ENCODE results near the gene TXNDC17.

TXNDC17 gene

DNA sequence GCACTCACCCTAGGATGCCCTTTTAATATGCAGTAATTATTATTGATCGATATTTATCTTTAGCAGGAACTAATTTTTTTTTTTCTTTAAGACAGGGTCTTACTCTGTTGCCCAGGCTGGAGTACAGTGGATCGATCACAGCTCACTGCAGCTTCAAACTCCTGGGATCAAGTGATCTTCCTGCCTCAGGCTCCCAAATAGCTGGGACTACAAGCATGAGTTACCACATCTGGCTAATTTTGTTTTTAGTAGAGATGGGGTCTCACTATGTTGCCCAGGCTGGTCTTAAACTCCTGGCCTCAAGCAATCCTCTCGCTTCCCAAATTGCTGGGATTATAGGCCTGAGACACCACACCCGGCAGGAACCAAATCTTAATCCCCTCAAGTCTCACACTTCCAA lies 29.6 kb upstream of the TXNDC17 start:
- no peak for DNase-seq (ENCODE audit: low read depth)
- TF ChIP-seq, protein P1, sequence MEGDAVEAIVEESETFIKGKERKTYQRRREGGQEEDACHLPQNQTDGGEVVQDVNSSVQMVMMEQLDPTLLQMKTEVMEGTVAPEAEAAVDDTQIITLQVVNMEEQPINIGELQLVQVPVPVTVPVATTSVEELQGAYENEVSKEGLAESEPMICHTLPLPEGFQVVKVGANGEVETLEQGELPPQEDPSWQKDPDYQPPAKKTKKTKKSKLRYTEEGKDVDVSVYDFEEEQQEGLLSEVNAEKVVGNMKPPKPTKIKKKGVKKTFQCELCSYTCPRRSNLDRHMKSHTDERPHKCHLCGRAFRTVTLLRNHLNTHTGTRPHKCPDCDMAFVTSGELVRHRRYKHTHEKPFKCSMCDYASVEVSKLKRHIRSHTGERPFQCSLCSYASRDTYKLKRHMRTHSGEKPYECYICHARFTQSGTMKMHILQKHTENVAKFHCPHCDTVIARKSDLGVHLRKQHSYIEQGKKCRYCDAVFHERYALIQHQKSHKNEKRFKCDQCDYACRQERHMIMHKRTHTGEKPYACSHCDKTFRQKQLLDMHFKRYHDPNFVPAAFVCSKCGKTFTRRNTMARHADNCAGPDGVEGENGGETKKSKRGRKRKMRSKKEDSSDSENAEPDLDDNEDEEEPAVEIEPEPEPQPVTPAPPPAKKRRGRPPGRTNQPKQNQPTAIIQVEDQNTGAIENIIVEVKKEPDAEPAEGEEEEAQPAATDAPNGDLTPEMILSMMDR (conservative IDR thresholded peaks at IDR 0.05; ENCODE audit: low read length) = no peak
- H3K4me3 ChIP-seq (ENCODE audit: low read length) = no peak overlapping the region

DNA sequence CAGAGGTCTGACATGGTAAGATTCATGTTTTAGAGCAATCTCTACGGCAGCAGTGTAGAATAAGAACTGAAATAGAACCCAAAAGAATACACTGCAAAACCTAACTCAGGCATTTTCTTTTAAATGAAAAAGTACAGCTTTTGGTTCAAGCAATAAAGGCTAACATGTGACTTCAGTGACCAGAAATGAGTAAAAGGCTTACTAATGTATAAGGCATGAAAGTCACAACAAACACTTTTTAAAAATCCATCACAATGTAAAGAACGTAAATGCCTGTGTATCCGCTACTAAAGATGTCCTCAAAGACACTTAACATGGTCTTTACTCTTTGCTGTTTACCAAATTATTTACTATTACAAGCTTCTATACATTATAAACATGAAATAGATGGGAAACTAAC lies 16.9 kb upstream of the TXNDC17 start:
- DNase-seq (ENCODE audit: low read depth) = no peak
- H3K4me3 ChIP-seq (ENCODE audit: low read length) = no peak overlapping the region
- TF ChIP-seq, protein P1 (conservative IDR thresholded peaks at IDR 0.05; ENCODE audit: low read length) = no peak

DNA sequence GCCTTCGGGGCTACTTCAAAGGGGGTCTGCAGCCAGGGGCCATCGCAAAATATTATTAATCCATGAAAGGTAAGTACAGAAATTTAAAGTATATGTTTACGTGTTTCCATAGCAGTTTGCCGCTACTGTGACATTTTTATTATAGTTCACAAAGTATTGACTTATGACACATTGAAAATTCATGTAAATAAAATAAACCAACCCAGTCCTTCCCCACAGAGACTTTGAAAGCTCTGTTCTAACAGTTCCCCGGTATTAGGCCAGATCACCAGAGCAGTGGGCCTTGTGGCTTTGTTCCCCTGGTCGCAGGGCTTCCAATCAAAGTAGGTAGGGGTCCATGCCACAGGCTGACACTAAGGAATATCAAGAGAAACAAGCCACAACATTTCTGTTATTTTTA lies 14.2 kb upstream of the TXNDC17 start:
- H3K4me3 ChIP-seq (ENCODE audit: low read length) = no peak overlapping the region
- TF ChIP-seq, protein P1 (conservative IDR thresholded peaks at IDR 0.05; ENCODE audit: low read length) = no peak
- no peak for DNase-seq (ENCODE audit: low read depth)

DNA sequence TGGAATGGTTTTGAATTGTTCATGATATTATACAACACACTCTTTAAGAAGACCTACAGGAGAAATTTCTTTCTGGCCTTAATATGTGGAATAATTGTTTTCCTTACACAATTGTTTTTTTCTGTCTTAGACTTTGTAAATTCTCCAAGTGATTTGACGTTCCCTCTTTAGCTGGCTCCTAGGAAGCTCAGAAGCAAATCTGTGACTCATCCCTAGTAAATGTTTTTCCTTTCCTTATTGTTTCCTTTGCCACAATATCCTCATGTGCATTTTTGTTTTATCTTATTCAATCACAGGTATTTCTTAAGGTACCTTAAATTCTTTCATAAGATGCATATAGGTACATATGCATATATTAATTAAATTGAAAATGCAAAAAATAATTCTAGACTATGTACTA lies 13.8 kb upstream of the TXNDC17 start:
- no peak overlapping the region for H3K4me3 ChIP-seq (ENCODE audit: low read length)
- TF ChIP-seq, protein P1 (conservative IDR thresholded peaks at IDR 0.05; ENCODE audit: low read length) = no peak
- peak; percentile 21 for DNase-seq (ENCODE audit: low read depth)

DNA sequence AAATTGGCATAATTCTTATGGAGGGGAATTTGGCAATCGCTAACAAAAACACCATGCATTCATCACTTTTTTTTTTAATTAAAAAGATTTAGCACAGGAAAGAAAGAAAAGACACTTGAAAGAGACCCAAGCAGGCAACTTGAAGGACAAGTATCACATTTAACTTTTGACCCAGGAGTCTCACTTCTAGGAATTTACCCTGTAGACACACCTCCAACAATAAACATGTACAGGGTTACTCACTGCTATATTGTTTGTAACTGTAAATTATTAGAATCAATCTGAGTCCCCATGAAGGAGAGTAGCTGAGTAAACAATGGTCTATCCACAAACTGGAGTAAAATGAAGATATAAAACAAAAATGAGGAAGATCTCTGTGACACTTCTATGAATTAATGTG lies 10.5 kb upstream of the TXNDC17 start:
- DNase-seq (ENCODE audit: low read depth) = no peak
- H3K4me3 ChIP-seq (ENCODE audit: low read length) = no peak overlapping the region
- TF ChIP-seq, protein P1 (conservative IDR thresholded peaks at IDR 0.05; ENCODE audit: low read length) = no peak

DNA sequence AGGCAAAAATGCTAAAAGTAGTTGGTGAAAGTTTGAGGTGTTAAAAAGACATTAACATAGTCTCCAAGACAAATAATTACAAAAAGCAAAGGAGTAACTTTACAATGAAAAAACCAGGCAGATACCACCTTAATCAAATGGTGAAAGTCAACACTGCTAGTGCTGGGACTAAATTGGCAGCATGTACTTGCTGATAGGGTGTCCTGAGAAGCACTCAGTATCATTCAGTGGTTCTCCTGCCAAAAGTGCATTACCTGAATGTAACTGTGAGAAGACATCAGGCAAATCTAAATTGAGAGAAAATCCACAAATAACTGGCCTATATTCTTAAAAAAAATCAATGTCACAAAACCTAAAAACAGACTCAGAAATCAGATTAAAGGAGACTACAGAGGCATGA lies 8.3 kb upstream of the TXNDC17 start:
- DNase-seq (ENCODE audit: low read depth) = no peak
- TF ChIP-seq, protein P1 (conservative IDR thresholded peaks at IDR 0.05; ENCODE audit: low read length) = no peak
- H3K4me3 ChIP-seq (ENCODE audit: low read length) = no peak overlapping the region

DNA sequence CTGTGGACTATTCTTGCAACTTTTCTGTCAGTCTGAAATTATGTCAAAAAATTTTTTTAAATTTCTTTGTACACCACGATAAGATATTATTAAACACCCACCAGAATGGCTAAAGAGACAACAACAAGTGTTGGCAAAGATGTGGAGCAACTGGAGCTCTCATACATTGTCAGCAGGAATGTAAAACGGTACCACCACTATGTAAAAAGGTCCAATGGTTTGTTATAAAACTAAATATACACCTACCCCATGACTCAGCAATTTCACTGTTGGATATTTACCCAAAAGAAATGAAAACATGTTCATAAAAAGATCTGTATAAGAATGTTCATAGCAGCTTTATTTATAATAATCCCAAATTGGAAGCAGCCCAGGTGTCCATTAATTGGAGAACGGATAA lies 7.6 kb upstream of the TXNDC17 start:
- TF ChIP-seq, protein P1 (conservative IDR thresholded peaks at IDR 0.05; ENCODE audit: low read length) = no peak
- DNase-seq (ENCODE audit: low read depth) = no peak

More for the DNA sequence above, 7.6 kb upstream of the TXNDC17 start:
- no peak overlapping the region for H3K4me3 ChIP-seq (ENCODE audit: low read length)

Measured in AG10803 (cell line).